Ishikawa (cell line): ENCODE measurements around the gene GLIS1.

Experiments
- CEBPB ChIP-seq: IDR thresholded peaks from 2 replicates; pipeline ENCODE4 v1.6.1; 2012
- CREB1 ChIP-seq: IDR thresholded peaks from 2 replicates; pipeline ENCODE4 v1.6.1; 2012; ENCODE audit warnings: low read depth
- FOXM1 ChIP-seq: IDR thresholded peaks from 2 replicates; pipeline ENCODE4 v1.6.1; 2012; ENCODE audit warnings: low read depth, borderline replicate concordance
- MAX ChIP-seq: IDR thresholded peaks from 2 replicates; pipeline ENCODE4 v1.6.1; 2012
- NFIC ChIP-seq: IDR thresholded peaks from 2 replicates; pipeline ENCODE4 v1.6.1; 2012
- REST ChIP-seq: IDR thresholded peaks from 2 replicates; pipeline ENCODE4 v1.6.1; 2012; ENCODE audit warnings: low read depth, mild to moderate bottlenecking
- TAF1 ChIP-seq: IDR thresholded peaks from 2 replicates; pipeline ENCODE4 v1.6.1; 2012; ENCODE audit warnings: low read depth, mild to moderate bottlenecking
- USF1 ChIP-seq: IDR thresholded peaks from 2 replicates; pipeline ENCODE4 v1.6.1; 2012
- YY1 ChIP-seq: IDR thresholded peaks from 2 replicates; pipeline ENCODE4 v1.6.1; 2012; ENCODE audit warnings: low read depth

- no peak for TF ChIP-seq REST
- TF ChIP-seq NFIC, result no peak
- no peak for TF ChIP-seq TAF1
- no peak for TF ChIP-seq FOXM1
- TF ChIP-seq CEBPB, result no peak
- TF ChIP-seq USF1, result no peak
- no peak for TF ChIP-seq CREB1
- TF ChIP-seq YY1, result no peak
- no peak for TF ChIP-seq MAX
Measured at GRCh38 chr1:53683986-53684740, 54.8 kb downstream of the GLIS1 start.
